LNCaP clone FGC (cell line): ENCODE data around the gene GNG12.

Source experiments
- DNase-seq: peaks from one replicate; pipeline ENCODE4 v3.0.0-alpha.2; 2011; ENCODE audit warnings: low read depth
- H3K4me3 ChIP-seq: 2 replicates; pipeline ENCODE4 v1.5.1; 2011; ENCODE audit warnings: mild to moderate bottlenecking, low read depth, low read length, control low read depth
- TF ChIP-seq, protein P1 (sequence below): IDR thresholded peaks from 2 replicates; pipeline ENCODE4 v1.5.1; 2012; ENCODE audit warnings: mild to moderate bottlenecking; ENCODE audit not compliant: control insufficient read depth, insufficient read depth; ENCODE audit errors: extremely low read depth

GNG12 gene

GRCh38 chr1:67677408-67677807 is 155.9 kb downstream of the GNG12 start:
- H3K4me3 ChIP-seq: no peak overlapping the region
- DNase-seq: no peak
- TF ChIP-seq, protein P1, sequence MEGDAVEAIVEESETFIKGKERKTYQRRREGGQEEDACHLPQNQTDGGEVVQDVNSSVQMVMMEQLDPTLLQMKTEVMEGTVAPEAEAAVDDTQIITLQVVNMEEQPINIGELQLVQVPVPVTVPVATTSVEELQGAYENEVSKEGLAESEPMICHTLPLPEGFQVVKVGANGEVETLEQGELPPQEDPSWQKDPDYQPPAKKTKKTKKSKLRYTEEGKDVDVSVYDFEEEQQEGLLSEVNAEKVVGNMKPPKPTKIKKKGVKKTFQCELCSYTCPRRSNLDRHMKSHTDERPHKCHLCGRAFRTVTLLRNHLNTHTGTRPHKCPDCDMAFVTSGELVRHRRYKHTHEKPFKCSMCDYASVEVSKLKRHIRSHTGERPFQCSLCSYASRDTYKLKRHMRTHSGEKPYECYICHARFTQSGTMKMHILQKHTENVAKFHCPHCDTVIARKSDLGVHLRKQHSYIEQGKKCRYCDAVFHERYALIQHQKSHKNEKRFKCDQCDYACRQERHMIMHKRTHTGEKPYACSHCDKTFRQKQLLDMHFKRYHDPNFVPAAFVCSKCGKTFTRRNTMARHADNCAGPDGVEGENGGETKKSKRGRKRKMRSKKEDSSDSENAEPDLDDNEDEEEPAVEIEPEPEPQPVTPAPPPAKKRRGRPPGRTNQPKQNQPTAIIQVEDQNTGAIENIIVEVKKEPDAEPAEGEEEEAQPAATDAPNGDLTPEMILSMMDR: no peak

GRCh38 chr1:67676946-67677345 is 156.3 kb downstream of the GNG12 start:
- no peak overlapping the region for H3K4me3 ChIP-seq
- TF ChIP-seq, protein P1: no peak; the same call in 1 of the 2 replicates
- no peak for DNase-seq

GRCh38 chr1:67676287-67676686 is 157.0 kb downstream of the GNG12 start:
- H3K4me3 ChIP-seq: no peak overlapping the region
- TF ChIP-seq, protein P1: no peak
- no peak for DNase-seq

DNA sequence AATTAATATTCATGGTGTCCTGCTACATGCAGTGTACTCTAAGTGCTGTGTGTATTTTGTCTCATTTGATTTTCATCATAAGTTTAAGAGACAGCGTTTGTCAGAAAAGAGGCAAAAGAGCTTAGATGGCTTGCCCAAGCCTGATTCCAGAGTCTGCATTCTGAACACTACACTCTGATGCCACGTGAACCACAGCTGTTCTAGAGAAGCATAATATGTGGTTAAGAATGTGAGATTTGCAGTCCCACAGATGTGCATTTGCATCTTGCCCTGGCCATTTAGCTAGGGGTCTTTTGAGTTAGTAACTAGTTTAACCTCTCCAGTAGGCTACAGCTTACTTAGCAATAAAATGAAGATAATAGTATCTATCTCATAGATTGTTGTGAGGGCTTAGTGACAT is 157.5 kb downstream of the GNG12 start:
- no peak for DNase-seq
- TF ChIP-seq, protein P1: no peak
- no peak overlapping the region for H3K4me3 ChIP-seq

DNA sequence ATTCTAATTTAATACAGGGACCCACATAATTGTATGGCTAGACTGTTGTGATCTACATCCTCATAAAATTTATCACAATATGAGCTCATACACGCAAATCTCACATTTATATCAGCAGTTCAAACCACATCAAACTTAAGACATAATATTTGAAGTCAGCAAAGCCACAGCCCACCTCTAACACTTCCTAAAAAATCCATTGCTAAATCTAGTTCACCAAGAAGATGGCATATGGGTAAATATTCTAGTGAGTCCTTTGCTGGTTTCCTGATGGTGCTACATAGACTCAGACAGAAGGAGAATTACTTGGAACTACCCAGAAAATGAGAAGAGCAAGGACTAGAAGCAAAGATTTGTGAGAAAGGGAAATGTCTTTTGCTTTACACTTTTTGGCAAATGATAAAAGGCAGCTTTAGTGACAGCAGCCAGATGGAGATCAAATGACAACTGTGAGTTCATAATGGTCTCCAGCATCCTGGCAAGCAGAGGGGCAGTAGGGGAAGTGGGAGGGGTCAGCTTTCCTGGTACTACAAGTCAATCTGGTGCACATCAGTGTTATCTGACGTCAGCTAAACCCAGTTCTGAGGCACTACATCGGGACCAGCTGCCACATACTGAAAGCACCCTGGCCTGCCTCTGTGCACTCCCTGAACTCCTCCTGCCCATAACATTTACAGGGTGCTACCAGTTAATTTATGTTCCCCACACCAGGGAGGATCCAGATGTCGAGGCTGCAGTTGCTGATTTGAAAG is 158.8 kb downstream of the GNG12 start:
- no peak overlapping the region for H3K4me3 ChIP-seq
- TF ChIP-seq, protein P1: no peak
- DNase-seq: no peak

- TF ChIP-seq, protein P1: no peak
- no peak for DNase-seq
- no peak overlapping the region for H3K4me3 ChIP-seq
Measured at GRCh38 chr1:67673468-67674201, 159.6 kb downstream of the GNG12 start.
